Central memory CD8-positive, alpha-beta T cell (primary cell): ENCODE measurements around the gene OMP.
"Not testable (repeated sequence)": the region's sequence is repeated elsewhere in the genome, so short reads cannot be mapped to it uniquely, and the experiment has no call there.

ENCODE experiments used
- ATAC-seq: fragments of 150-1000 bp; cut with Tn5 transposase; replicated peaks from 2 replicates; pipeline ENCODE4 v1.10.0; 2022; ENCODE audit warnings: mild to moderate bottlenecking, moderate FRiP score, moderate number of reproducible peaks; ENCODE audit not compliant: poor library complexity, severe bottlenecking; ENCODE audit errors: extremely low read depth
- DNase-seq, 2 donors: peaks; one replicate each; pipeline ENCODE4 v3.0.0; 2021; ENCODE audit warnings: low spot score in 2 of 2
- H3K27ac Mint-ChIP-seq: one replicate; pipeline ENCODE4 v1.8.0; 2022; ENCODE audit warnings: low read depth, mild to moderate bottlenecking, moderate library complexity, mixed read lengths
- H3K27me3 Mint-ChIP-seq: one replicate; pipeline ENCODE4 v1.8.0; 2022; ENCODE audit warnings: mixed read lengths
- H3K36me3 Mint-ChIP-seq: one replicate; pipeline ENCODE4 v1.8.0; 2022; ENCODE audit warnings: mild to moderate bottlenecking, moderate library complexity, mixed read lengths; ENCODE audit not compliant: insufficient read depth
- H3K4me1 Mint-ChIP-seq: one replicate; pipeline ENCODE4 v1.8.0; 2022; ENCODE audit warnings: mixed read lengths
- H3K4me3 Mint-ChIP-seq: one replicate; pipeline ENCODE4 v1.8.0; 2022; ENCODE audit warnings: mild to moderate bottlenecking, moderate library complexity, mixed read lengths
- H3K9me3 Mint-ChIP-seq: one replicate; pipeline ENCODE4 v1.8.0; 2022; ENCODE audit warnings: mixed read lengths

OMP gene

DNA sequence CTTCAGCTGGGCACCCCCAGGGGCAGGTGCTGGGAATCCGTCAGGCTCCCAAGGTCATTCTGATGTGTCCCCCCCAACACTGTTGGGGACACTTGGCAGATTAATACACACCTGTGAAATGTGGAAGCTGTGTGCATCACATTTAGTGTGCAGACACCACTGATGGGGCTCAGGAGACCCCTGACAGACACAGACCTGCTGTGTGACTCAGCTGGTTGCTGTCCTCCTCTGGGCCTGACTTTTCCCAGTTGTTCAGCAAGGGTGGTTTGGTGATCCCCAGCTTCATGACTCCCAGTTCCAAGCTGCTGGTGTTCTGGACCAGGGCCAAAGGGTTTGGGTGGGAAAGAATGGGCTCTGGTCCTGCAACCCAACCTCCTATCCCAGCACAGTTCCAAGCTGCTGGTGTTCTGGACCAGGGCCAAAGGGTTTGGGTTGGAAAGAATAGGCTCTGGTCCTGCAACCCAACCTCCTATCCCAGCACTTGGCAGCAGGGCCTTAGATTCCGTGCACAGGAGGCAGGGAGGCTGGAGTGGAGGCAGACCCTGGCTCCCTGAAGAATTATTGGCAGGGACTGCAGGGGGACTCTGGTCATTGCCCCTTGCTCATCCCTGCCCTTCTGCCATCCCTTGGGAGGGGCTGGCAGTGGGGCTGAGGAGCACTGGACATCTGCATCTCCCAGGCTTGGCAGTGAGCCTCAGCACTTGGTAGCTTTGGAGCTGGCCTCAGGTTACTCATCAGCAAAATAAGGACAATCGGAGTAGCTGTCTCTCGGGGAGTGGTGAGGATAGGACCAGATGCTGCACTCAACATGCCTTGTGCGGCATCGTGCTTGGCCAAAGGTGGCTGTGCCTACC, 8.4 kb upstream of the OMP start:
- DNase-seq (no peak), ATAC-seq (no peak)
- H3K4me1 Mint-ChIP-seq: no peaks in the 10 kb centered on the region
- no peak overlapping the region for H3K27ac Mint-ChIP-seq
- no peak overlapping the region for H3K4me3 Mint-ChIP-seq
- peaks cover 3% of the 10 kb centered on the region for H3K36me3 Mint-ChIP-seq
- H3K27me3 Mint-ChIP-seq: no peaks in the 10 kb centered on the region
- H3K9me3 Mint-ChIP-seq: no peaks in the 10 kb centered on the region

- H3K27me3 Mint-ChIP-seq: no peaks in the 10 kb centered on the region
- H3K4me1 Mint-ChIP-seq: no peaks in the 10 kb centered on the region
Observed at GRCh38 chr11:77094841-77095365, 7.7 kb upstream of the OMP start.

DNA sequence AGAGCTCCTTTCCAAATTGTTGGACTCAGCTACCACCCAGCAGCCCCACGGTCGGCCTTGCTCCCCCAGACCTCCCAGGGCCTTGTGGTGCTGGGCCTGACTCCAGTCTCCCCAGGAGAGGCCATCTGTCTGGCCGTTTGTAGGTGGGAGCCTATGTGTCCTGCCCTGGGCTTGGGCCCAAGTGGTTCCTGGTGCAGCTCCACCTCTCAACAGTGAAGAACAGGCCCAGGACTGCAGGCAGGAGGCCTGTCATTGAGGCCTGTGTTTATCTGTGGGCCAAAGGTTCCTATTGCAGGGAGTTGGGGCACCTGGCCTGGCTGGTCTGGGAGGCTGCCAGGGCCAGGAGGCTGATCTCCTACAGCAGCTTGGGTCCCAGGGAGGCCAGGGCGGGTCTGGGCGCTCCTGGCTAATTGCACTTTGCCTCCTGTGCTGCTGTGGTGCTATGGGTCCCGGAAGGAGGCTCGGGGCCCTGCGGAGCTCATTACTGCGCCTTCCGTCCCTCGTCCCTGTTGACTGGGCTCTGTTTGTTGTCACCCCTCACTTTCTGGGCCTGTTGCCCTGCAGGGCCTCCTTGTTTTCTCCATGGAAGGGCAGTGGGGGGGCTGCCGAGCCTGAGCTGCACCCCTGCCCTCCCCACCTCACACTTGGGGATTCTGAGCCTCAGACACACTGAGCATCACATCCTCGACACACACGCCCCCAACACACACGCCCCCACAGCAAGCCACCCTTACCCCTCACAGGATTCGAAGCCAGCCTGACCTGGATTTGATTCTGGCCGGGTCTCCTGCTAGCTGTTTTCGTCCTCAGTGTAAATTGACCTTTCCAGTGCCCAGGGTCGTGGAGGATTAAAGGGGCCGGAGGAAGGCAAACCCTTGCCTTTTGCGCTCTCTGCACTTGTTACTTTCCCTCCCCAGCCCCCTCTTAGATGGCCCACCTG, 6.8 kb upstream of the OMP start:
- no peak overlapping the region for H3K4me3 Mint-ChIP-seq
- no peak for DNase-seq
- no peak for ATAC-seq
- H3K36me3 Mint-ChIP-seq: peaks cover 1% of the 10 kb centered on the region
- peak overlapping the region; percentile 61 for H3K27ac Mint-ChIP-seq
- H3K27me3 Mint-ChIP-seq: no peaks in the 10 kb centered on the region
- no peaks in the 10 kb centered on the region for H3K9me3 Mint-ChIP-seq
- H3K4me1 Mint-ChIP-seq: no peaks in the 10 kb centered on the region

More at GRCh38 chr11:77094841-77095365, 7.7 kb upstream of the OMP start:
- DNase-seq: no peak
- no peak overlapping the region for H3K4me3 Mint-ChIP-seq
- peaks cover 3% of the 10 kb centered on the region for H3K36me3 Mint-ChIP-seq
- no peak overlapping the region for H3K27ac Mint-ChIP-seq
- ATAC-seq: no peak
- H3K9me3 Mint-ChIP-seq: no peaks in the 10 kb centered on the region

GRCh38 chr11:77096591-77097019, 6.0 kb upstream of the OMP start:
- DNase-seq (no peak), ATAC-seq (no peak)
- Mint-ChIP-seq H3K4me1 (no peaks in the 10 kb centered on the region), H3K36me3 (peaks cover 1% of the 10 kb centered on the region), H3K27me3 (no peaks in the 10 kb centered on the region), H3K27ac (peak overlapping the region; percentile 61), H3K9me3 (no peaks in the 10 kb centered on the region), H3K4me3 (no peak overlapping the region)

DNA sequence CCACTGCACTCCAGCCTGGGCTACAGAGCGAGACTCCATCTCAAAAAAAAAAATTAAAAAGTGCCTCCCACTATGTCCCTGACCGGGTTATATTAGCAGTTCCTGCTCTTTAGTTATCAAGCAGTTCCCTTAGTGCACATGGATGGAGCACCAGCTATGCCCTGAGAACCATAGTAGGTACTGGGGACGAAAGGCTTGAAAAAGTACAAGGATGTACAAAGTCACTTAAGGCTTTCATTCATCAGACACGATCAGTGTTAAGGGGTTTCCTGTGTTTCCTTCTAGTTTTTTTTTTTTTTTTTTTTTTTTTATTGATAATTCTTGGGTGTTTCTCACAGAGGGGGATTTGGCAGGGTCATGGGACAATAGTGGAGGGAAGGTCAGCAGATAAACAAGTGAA, 5.5 kb upstream of the OMP start:
- not testable (repeated sequence) for H3K27ac Mint-ChIP-seq, H3K4me1 Mint-ChIP-seq, DNase-seq

GRCh38 chr11:77100166-77101042, 2.2 kb upstream of the OMP start:
- no peak for DNase-seq
- Mint-ChIP-seq H3K27ac (no peak overlapping the region), H3K36me3 (peaks cover 2% of the 10 kb centered on the region), H3K4me1 (no peaks in the 10 kb centered on the region), H3K4me3 (no peak overlapping the region), H3K27me3 (no peaks in the 10 kb centered on the region), H3K9me3 (no peaks in the 10 kb centered on the region)
- no peak for ATAC-seq

More for the DNA sequence above, 5.5 kb upstream of the OMP start:
- not testable (repeated sequence) for H3K36me3 Mint-ChIP-seq, H3K4me3 Mint-ChIP-seq, H3K27me3 Mint-ChIP-seq, H3K9me3 Mint-ChIP-seq, ATAC-seq

- no peak for ATAC-seq
- no peak overlapping the region for H3K27ac Mint-ChIP-seq
- H3K27me3 Mint-ChIP-seq: no peaks in the 10 kb centered on the region
- H3K9me3 Mint-ChIP-seq: no peaks in the 10 kb centered on the region
- H3K36me3 Mint-ChIP-seq: peaks cover 2% of the 10 kb centered on the region
- no peak for DNase-seq
- no peaks in the 10 kb centered on the region for H3K4me1 Mint-ChIP-seq
- H3K4me3 Mint-ChIP-seq: no peak overlapping the region
Observed at GRCh38 chr11:77101043-77101537, 1.6 kb upstream of the OMP start.

DNA sequence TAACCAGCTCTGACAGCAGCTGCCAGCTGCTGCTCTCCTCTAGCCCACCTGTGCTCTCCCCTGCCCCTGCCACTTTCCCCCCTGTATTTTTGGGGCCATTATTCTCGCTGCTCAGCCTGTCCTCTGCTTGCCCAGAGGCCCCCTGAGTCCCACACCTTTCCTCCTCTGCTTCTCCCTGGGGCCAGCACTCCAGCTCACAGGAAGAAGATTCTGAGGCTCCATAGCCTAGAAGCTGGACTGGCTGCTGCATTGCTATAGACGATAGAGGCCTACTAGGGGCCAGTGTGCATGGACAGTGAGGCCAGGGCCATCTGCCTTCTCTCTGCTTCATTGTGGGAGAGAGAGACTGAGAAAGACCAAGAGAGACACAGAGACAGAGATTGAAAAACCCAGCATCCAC, 679 bp downstream of the OMP start:
- peaks cover 2% of the 10 kb centered on the region for H3K36me3 Mint-ChIP-seq
- H3K9me3 Mint-ChIP-seq: no peaks in the 10 kb centered on the region
- no peaks in the 10 kb centered on the region for H3K4me1 Mint-ChIP-seq
- DNase-seq (no peak), ATAC-seq (no peak)
- no peaks in the 10 kb centered on the region for H3K27me3 Mint-ChIP-seq
- H3K4me3 Mint-ChIP-seq: no peak overlapping the region
- no peak overlapping the region for H3K27ac Mint-ChIP-seq

- H3K27me3 Mint-ChIP-seq: no peaks in the 10 kb centered on the region
- H3K4me3 Mint-ChIP-seq: no peak overlapping the region
- no peaks in the 10 kb centered on the region for H3K9me3 Mint-ChIP-seq
- ATAC-seq: no peak
- no peak for DNase-seq
- H3K27ac Mint-ChIP-seq: peak overlapping the region; percentile 54
- peaks cover 2% of the 10 kb centered on the region for H3K36me3 Mint-ChIP-seq
- H3K4me1 Mint-ChIP-seq: no peaks in the 10 kb centered on the region
Observed at GRCh38 chr11:77104727-77105126, 2.1 kb downstream of the OMP start.

DNA sequence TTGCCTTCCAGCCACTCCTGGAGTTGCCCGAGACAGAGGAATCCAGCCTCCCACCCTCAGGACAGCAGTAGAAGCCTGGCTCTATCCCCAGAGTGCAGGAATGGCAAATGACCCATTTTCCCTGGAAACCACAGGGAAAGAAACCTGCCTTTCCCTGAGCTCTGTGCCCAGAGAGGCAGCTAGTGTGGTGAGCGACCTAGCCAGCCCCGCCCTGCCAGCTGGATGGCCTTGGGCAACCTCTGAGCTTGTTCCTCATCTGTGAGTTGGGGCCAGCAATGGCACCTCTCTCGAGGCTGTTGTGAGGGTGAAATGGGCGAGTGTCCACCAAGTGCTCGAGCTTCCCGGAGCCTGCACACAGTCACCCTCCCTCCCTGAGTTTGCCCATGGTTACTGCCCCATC, 3.7 kb downstream of the OMP start:
- Mint-ChIP-seq H3K27ac (no peak overlapping the region), H3K27me3 (no peaks in the 10 kb centered on the region), H3K4me3 (no peak overlapping the region), H3K36me3 (peaks cover 2% of the 10 kb centered on the region), H3K4me1 (no peaks in the 10 kb centered on the region), H3K9me3 (no peaks in the 10 kb centered on the region)
- no peak for ATAC-seq
- DNase-seq: no peak

DNA sequence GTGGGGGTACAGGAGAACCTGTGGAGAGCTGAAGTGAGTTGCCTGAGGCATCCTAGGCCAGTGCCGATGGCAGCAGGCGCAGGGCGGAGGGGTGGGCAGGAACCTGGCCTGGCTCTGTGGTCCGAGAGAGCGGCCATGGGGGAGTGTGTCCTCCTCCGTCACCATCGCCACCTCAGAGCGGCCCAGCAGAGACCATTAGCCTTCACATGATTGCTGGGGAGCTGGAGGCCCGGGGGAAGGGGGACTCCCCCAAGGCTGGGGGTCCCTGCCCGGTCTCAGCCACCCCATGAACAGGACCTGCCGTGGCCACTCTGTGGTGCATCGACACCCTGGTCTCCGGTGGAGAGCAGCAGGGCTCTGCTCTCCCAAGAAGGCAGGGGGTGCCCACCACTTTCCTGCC, 4.1 kb downstream of the OMP start:
- ATAC-seq (no peak), DNase-seq (no peak)
- Mint-ChIP-seq H3K36me3 (peaks cover 2% of the 10 kb centered on the region), H3K4me3 (no peak overlapping the region), H3K27me3 (no peaks in the 10 kb centered on the region), H3K27ac (no peak overlapping the region), H3K9me3 (no peaks in the 10 kb centered on the region), H3K4me1 (no peaks in the 10 kb centered on the region)

GRCh38 chr11:77107950-77108349, 5.3 kb downstream of the OMP start:
- Mint-ChIP-seq H3K9me3 (no peaks in the 10 kb centered on the region), H3K27ac (no peak overlapping the region), H3K4me3 (no peak overlapping the region), H3K27me3 (no peaks in the 10 kb centered on the region), H3K36me3 (no peaks in the 10 kb centered on the region), H3K4me1 (no peaks in the 10 kb centered on the region)
- no peak for ATAC-seq
- DNase-seq: no peak
